Right lobe of liver (tissue), 6 donors: ENCODE measurements around the gene PDGFD. TPM values are rescaled to one million over a fixed set of nuclear protein-coding genes. Genes with fewer than 3 reads are reported as not detected.

ENCODE experiments used
- ATAC-seq, 4 donors: fragments of 200-7000 bp; cut with Tn5 transposase; one replicate each; pipeline ENCODE4 v1.9.1; 2020; ENCODE audit warnings: mild to moderate bottlenecking in 4 of 4, moderate library complexity in 4 of 4
- DNase-seq, 3 donors: peaks; one replicate each; pipeline ENCODE4 v3.0.0-alpha.2; 2020
- H3K27ac ChIP-seq, 3 donors: fragments of 200-600 bp; one replicate each; pipeline ENCODE4 v1.8.0; 2022
- H3K27me3 ChIP-seq, 2 donors: fragments of 200-600 bp; one replicate each; pipeline ENCODE4 v1.8.0; 2022
- H3K36me3 ChIP-seq, 4 donors: fragments of 200-600 bp; sonication (generic) in 1 of 4; one replicate each; pipeline versions ENCODE4 v1.5.1 to v1.8.0; 2017 to 2022; ENCODE audit warnings: control low read depth in 1 of 4
- H3K4me1 ChIP-seq, 4 donors: fragments of 200-600 bp; sonication (generic) in 1 of 4; one replicate each; pipeline versions ENCODE4 v1.5.1 to v1.8.0; 2017 to 2022; ENCODE audit warnings: control low read depth in 1 of 4
- H3K4me3 ChIP-seq, 3 donors: fragments of 200-600 bp; one replicate each; pipeline ENCODE4 v1.8.0; 2022
- H3K9me3 ChIP-seq, 4 donors: fragments of 200-600 bp; sonication (generic) in 1 of 4; one replicate each; pipeline versions ENCODE4 v1.5.1 to v1.8.0; 2017 to 2022; ENCODE audit warnings: control low read depth in 1 of 4
- CTCF ChIP-seq, 4 donors: fragments of 200-600 bp in 3 of 4; fragments of 450-650 bp in 1 of 4; IDR thresholded peaks; one replicate each; pipeline versions ENCODE4 v1.5.1 to v1.8.0; 2016 to 2022; ENCODE audit warnings: antibody characterized with exemption in 4 of 4, mild to moderate bottlenecking in 2 of 4
- POLR2A ChIP-seq: fragments of 450-650 bp; IDR thresholded peaks from one replicate; pipeline ENCODE4 v1.6.1; 2017; ENCODE audit warnings: antibody characterized with exemption, mild to moderate bottlenecking
- WGBS: methylation state at CpG from one replicate; pipeline ENCODE4 v1.1.6; 2018; ENCODE audit warnings: low coverage, low lambda C conversion rate; ENCODE audit not compliant: insufficient coverage; ENCODE audit errors: missing lambda C conversion rate; 5-methylcytosine and 5-hydroxymethylcytosine counted together
- intact Hi-C, 2 donors: fragments of 100-400 bp; cut with DNase I; formaldehyde crosslinking; loops; one replicate each; pipeline versions ENCODE4 v1.11.2 to v1.14.1; 2022
- total RNA-seq, 6 experiments: library from RNA; depleted of rRNA in 2 of 6; stranded (reverse); fragments of >200 nt in 2 of 6; fragmentation: NEBNext Ultra II Directional in 3 of 6; extraction: Animal tissue kit (Norgen Biotek cat#: 25700) in 3 of 6; gene quantifications; one replicate each; pipeline versions ENCODE4 v1.1.0 to v1.2.4, GENCODE V29; 2016 to 2023
- donor health status: DM: no; HTN: yes; CAD: no.
- donor health status: DM: no; HTN: no; CAD: no.
- donor health status: DM: no; HTN: no; CAD: no.
- donor health status: DM: no; HTN: yes; CAD: no.
- donor health status: DM: no; HTN: yes; CAD: no.

PDGFD gene
- total RNA-seq, 6 experiments from 2014 or later: 0.84 to 1.6 (median 1.1) TPM

GRCh38 chr11:104057908-104058307 is 106.0 kb downstream of the PDGFD start:
- 50% methylated on average over 5 of the region's 5 CpGs for WGBS
- DNase-seq (no peak), ATAC-seq (no peak)
- H3K27ac ChIP-seq: no peak overlapping the region
- TF ChIP-seq POLR2A (no peak), CTCF (IDR thresholded peaks at IDR 0.05) (no peak)
- no peaks in the 10 kb centered on the region for H3K27me3 ChIP-seq
- H3K4me1 ChIP-seq: no peaks in the 10 kb centered on the region
- H3K9me3 ChIP-seq: no peaks in the 10 kb centered on the region
- intact Hi-C loops: no loop called here
- H3K36me3 ChIP-seq: no peaks in the 10 kb centered on the region
- no peak overlapping the region for H3K4me3 ChIP-seq

GRCh38 chr11:104055596-104055995 is 108.4 kb downstream of the PDGFD start:
- ATAC-seq (no peak), DNase-seq (no peak)
- no peaks in the 10 kb centered on the region for H3K36me3 ChIP-seq
- no peak overlapping the region for H3K4me3 ChIP-seq
- H3K27ac ChIP-seq: no peak overlapping the region
- H3K4me1 ChIP-seq: no peaks in the 10 kb centered on the region
- 57% methylated on average over 1 of the region's 1 CpG for WGBS
- intact Hi-C loops: no loop called here
- H3K9me3 ChIP-seq: no peaks in the 10 kb centered on the region
- H3K27me3 ChIP-seq: no peaks in the 10 kb centered on the region
- TF ChIP-seq POLR2A (no peak), CTCF (IDR thresholded peaks at IDR 0.05) (no peak)

- intact Hi-C loops: no loop called here
- H3K36me3 ChIP-seq: no peaks in the 10 kb centered on the region
- WGBS: 47% methylated on average over 4 of the region's 4 CpGs
- H3K27ac ChIP-seq: no peak overlapping the region
- no peak for DNase-seq
- ATAC-seq: no peak
- no peak overlapping the region for H3K4me3 ChIP-seq
- no peaks in the 10 kb centered on the region for H3K4me1 ChIP-seq
- H3K27me3 ChIP-seq: no peaks in the 10 kb centered on the region
- TF ChIP-seq CTCF (IDR thresholded peaks at IDR 0.05) (no peak), POLR2A (no peak)
- H3K9me3 ChIP-seq: no peaks in the 10 kb centered on the region
Measured at GRCh38 chr11:104054911-104055529, 108.9 kb downstream of the PDGFD start.

- no peak for ATAC-seq
- no peaks in the 10 kb centered on the region for H3K27me3 ChIP-seq
- 41% methylated on average over 5 of the region's 5 CpGs for WGBS
- no peak overlapping the region for H3K27ac ChIP-seq
- H3K9me3 ChIP-seq: no peaks in the 10 kb centered on the region
- no peak overlapping the region for H3K4me3 ChIP-seq
- intact Hi-C loops: no loop called here
- H3K4me1 ChIP-seq: no peaks in the 10 kb centered on the region
- H3K36me3 ChIP-seq: no peaks in the 10 kb centered on the region
- DNase-seq: no peak
- TF ChIP-seq CTCF (IDR thresholded peaks at IDR 0.05): no peak
- TF ChIP-seq POLR2A: no peak
Measured at GRCh38 chr11:104053743-104054478, 110.0 kb downstream of the PDGFD start.
